Measurements from ENCODE around the gene SUCLG1.
A peak's percentile ranks its signal among the peaks of the same experiment; 100 is the strongest.

The SUCLG1 gene

GRCh38 chr2:84460670-84461069, 1.6 kb upstream of the SUCLG1 start:
- DNase-seq = no peak

DNA sequence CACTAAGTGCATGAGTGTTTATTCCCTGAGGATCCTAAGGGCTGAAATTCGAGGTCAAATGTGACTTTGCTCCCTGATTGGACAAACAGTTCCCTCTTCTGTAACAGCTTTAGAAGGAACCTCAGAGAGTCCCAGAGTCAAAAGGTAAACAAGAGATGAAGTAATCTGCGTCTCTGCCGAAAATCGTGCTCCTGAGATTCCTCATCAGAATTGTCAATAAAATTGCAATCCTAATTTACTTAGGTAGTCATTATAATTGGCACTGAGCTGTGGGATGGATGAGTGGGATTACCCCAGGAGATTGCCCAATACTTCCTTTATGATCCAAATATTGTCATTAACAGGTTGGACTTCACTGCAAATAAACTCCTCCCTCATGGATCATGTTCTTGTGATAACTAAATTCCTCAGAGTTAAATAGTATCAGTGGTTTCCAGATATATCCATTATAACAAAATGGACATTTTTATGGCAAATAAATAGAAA, 907 bp upstream of the SUCLG1 start:
- no peak for DNase-seq

DNA sequence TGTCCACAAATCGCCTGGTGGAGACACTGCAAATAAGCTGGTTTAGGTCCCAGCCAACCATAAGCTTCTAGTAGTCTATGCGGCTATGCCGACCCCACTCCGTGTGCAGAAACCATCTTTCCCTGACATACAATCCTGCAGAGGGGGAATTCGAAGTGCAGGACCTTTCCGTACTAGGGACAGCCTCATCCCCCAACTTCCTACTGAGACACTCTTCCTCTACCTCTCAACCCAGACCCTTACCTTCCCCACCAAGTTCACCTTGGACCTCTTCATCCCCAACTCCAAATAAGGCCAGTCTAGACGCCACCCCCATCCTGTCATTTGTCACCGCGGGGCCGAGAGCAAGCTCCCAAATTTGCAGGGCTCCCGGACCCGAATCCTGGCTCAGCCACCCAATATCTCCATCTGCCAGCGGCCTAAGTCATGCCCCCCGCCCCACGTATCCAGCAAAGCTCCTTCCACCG, 496 bp downstream of the SUCLG1 start:
- peak; percentile 41 for DNase-seq

- DNase-seq = no peak
These were observed 1.4 kb downstream of the SUCLG1 start for GRCh38 chr2:84457686-84458085.

GRCh38 chr2:84456156-84456555, 2.9 kb downstream of the SUCLG1 start:
- no peak for DNase-seq

- no peak for DNase-seq
These were observed 4.5 kb downstream of the SUCLG1 start for GRCh38 chr2:84454581-84454980.

DNA sequence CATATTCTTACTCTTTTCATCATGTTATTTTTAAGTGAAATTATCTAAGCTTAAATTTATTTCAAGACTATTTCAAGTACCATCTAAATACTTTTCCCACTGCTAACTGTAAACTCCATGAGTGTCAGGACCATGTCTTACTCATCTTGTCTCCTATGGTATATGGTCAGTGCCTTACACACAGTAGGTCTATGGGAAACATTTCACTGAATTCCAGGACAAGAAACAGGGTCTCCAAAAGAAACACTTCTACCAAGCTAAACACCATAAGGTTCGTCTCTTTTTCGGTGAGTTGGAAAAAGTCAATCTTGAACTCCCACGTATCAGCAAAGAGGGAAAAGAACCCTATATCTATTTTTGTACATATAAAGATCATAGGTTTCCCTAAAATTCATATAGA, 6.5 kb downstream of the SUCLG1 start:
- no peak for DNase-seq

GRCh38 chr2:84451579-84451978, 7.5 kb downstream of the SUCLG1 start:
- no peak for DNase-seq

DNA sequence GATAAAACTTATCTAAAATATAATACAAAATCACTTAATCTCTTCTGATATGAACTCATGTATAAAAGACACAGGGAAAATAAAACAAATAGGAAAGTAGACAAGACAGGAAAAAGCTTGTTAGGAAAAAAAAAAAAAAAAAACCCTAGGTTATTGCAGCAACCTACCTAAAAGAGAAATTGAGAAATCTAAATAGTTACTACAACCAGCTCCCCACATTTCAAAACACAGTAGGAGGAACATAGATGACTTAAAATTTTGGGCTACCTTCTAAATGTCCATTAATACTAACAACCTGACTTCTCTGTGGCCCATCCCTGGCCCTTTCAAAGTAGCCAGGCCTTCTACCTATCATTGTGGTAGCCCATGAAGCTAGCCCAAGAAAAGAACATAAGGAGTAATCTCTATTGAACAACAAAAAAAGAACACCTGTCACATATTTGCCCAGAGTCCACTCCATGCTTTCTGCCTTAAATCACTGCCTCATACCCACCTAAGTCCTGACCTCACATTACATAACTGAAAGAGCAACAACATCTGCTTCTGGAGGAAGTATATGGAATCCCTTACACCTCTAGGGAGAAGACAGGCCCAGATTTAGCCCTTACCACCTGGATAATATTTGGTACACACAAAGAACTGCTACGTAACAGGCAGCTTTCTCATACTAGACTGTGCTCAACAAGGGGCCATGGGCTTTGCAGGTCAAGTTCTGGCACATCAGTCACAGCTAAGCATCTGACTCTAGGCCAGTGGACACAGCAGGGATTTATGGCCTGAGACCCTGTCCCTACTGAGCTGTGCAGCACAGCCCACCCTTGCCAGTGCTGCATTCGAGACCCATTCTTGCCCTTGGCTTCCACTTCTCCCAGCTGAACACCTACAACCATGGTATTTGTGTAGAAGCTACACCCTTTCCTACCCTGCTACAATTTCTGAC, 8.5 kb downstream of the SUCLG1 start:
- no peak for DNase-seq

DNA sequence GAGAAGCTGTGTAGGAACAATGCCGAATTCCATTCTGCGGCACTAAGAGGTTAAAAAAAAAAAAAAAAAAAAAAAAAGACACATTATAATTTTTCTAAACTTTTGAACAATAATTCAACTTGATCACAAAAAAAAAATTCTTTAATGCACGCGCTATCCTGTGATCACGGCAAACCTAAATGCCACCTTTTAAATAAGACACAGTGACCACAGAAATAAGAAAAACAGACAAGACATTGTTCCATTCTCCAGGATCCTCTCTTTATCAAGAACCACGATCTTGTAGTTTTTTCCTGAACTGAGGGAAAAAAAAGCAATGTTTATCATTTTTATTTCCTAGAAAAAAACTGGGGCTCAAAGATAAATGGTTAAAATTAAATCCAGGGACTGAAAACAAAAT, 9.4 kb downstream of the SUCLG1 start:
- DNase-seq = no peak

- DNase-seq = no peak
These were observed 10.0 kb downstream of the SUCLG1 start for GRCh38 chr2:84449055-84449454.

- no peak for DNase-seq
These were observed 15.6 kb downstream of the SUCLG1 start for GRCh38 chr2:84443477-84443876.

DNA sequence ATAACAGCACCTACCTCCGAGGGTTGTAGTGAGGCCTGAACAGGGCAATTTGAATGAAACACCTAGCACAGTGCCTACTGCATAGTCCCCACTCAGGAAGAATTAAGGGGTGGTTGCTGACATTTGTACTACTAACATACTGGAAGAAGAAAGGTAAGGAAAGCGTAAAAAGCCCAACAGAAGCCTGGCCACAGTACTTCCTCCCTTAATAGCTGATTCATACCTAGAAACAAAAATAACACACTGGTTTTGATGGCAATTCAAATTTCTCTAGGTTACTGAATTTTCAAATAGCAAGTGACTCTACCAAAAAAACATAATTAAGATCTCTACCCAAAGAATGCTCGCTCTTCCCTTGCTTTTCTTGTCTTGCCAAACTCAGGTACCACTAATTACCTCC, 16.2 kb downstream of the SUCLG1 start:
- no peak for DNase-seq

GRCh38 chr2:84441505-84441904, 17.6 kb downstream of the SUCLG1 start:
- no peak for DNase-seq

DNA sequence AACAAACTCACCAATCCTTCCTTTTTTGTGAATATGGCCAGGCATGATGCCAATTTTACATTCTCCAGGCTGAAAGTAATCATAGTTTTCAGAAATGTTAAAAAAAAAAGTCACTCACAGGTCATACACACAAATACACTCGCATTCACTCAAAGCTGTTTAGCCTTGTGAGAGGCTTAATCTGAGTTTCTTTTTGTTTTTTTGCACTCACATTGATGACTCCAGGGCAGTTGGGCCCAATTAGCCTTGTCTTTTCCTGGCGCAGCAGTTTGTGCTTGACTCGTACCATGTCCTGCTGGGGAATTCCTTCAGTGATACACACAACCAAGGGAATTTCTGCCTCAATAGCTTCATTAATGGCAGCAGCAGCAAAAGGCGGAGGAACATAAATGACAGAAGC, 18.0 kb downstream of the SUCLG1 start:
- DNase-seq = no peak

DNA sequence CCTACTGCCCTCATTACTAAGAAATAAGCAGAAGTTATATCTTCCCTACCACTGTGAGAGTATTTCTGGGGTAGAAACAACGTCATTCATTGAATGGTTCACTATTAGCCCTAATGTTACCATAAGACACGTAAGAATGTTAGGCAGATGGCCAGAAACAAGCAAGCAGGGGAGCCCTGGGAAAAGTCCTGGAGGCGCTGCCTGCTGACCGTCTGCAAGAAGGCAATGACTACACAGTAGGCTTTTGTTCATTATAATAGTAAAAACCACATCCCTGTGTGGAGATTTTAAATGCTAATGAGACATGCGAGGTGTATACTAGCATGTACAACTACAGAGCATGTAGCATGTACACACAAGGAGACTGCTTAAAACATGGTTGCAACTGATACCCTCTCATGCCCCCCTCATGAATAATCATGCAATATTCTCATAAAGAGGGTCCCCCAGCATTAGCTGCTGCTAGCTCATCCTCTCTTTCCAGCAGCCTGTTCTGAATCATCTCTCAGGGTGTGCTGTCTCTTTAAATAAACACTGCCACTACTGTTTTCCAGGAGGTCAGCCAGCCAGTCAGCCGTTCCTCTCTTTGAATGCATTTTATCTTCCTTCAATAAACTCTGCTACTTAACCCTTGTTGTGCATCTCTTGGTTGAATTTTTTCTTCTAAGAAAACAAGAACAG, 23.6 kb downstream of the SUCLG1 start:
- no peak for DNase-seq

GRCh38 chr2:84429328-84429727, 29.8 kb downstream of the SUCLG1 start:
- DNase-seq = no peak

DNA sequence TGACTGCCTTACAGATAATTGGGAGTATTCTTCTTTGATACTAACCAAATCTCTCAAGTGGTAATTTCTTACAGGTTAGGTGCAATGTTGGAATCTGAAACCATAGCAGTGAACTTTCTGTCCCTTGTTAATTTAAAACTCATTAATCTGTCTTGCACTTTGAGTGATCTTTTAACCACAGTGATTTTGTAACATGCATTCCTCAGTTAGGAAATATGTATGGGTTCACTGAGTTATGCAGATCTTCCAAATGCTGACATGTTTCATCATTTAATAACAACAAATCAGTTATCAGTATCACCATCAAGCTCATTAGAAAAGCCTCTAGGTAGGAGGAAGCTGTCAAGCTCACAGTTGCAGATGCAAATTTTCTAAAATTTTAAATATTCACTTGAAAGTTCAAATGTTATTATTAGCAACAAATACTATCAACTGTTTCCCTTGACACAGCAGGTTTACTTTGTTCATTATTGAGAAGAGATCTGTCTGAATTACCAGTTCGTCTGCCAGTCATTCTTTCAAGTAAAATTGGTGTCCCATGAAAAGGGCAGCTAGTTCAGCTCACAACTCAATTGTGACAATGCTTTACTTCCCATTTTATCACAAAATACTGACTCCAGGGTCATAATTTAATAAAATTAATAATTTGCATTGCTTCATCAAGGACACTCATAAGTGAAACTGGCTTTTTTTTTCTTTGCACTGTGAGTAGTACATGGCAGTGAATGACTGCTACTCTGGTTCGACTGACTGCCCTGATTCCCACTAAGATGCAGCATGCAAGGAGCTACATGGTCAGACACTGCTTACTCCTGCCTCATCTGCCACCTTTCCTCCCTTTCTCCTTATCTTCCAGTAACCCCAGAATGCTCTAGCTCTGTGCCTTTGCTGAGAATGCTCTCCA, 31.6 kb downstream of the SUCLG1 start:
- no peak for DNase-seq

GRCh38 chr2:84425310-84425709, 33.8 kb downstream of the SUCLG1 start:
- DNase-seq = no peak

GRCh38 chr2:84424152-84424551, 34.9 kb downstream of the SUCLG1 start:
- DNase-seq = no peak

GRCh38 chr2:84421791-84422190, 37.3 kb downstream of the SUCLG1 start:
- no peak for DNase-seq

- no peak for DNase-seq
These were observed 37.9 kb downstream of the SUCLG1 start for GRCh38 chr2:84421197-84421596.

Data from stimulated activated CD4-positive, alpha-beta T cell treated with anti-CD3 and anti-CD28 coated beads, Interleukin-15, amount 100 ng/mL, for 24 hours (primary cell).